Esophagus squamous epithelium (tissue), 5 donors: Measurements from ENCODE around the gene DAP. TPM values are rescaled to one million over a fixed set of nuclear protein-coding genes. Genes with fewer than 3 reads are reported as not detected.
"Not testable (repeated sequence)": the region's sequence is repeated elsewhere in the genome, so short reads cannot be mapped to it uniquely, and the experiment has no call there.

Source experiments
- DNase-seq: peaks from one replicate; lab custom pipeline; 2025; lab: John Stamatoyannopoulos, UW
- H3K27ac ChIP-seq, 4 donors: fragments of 200-600 bp; sonication (generic); one replicate each; pipeline ENCODE4 v1.5.1; 2016 to 2019; ENCODE audit warnings: mild to moderate bottlenecking in 1 of 4
- H3K27me3 ChIP-seq, 4 donors: fragments of 200-600 bp; sonication (generic); 1 replicate in 3 of 4; 2 replicates in 1 of 4; pipeline versions ENCODE4 v1.5.1 to v1.6.0; 2017 to 2021; ENCODE audit warnings: antibody characterized with exemption in 1 of 4
- H3K36me3 ChIP-seq, 3 donors: fragments of 200-600 bp; sonication (generic); one replicate each; pipeline ENCODE4 v1.5.1; 2016 to 2019
- H3K4me1 ChIP-seq, 3 donors: fragments of 200-600 bp; sonication (generic); one replicate each; pipeline ENCODE4 v1.5.1; 2017 to 2019
- H3K4me3 ChIP-seq, 4 donors: fragments of 200-600 bp; sonication (generic); 1 replicate in 3 of 4; 2 replicates in 1 of 4; pipeline ENCODE4 v1.5.1; 2016 to 2019; ENCODE audit warnings: mild to moderate bottlenecking in 2 of 4, moderate library complexity in 1 of 4
- H3K9me3 ChIP-seq, 3 donors: fragments of 200-600 bp; sonication (generic); one replicate each; pipeline ENCODE4 v1.5.1; 2016 to 2019
- POLR2A ChIP-seq, 4 donors: fragments of 450-650 bp; IDR thresholded peaks; one replicate each; pipeline ENCODE4 v1.6.1; 2017; ENCODE audit warnings: antibody characterized with exemption in 4 of 4, mild to moderate bottlenecking in 4 of 4, moderate library complexity in 3 of 4
- whole genome bisulfite sequencing, 2 donors: methylation state at CpG; one replicate each; pipeline ENCODE4 v1.1.5; 2018; 5-methylcytosine and 5-hydroxymethylcytosine counted together
- intact Hi-C: fragments of 100-400 bp; cut with DNase I; formaldehyde crosslinking; loops from one replicate; pipeline ENCODE4 v1.15.0; 2022
- total RNA-seq, 4 donors: library from RNA; depleted of rRNA; stranded (reverse); fragments of >200 nt; gene quantifications; one replicate each; pipeline ENCODE4 v1.1.0, GENCODE V29; 2016
- TF ChIP-seq, protein P1 (sequence below), 6 experiments: fragments of 450-650 bp in 4 of 6; fragments of 200-600 bp in 2 of 6; sonication (generic) in 2 of 6; IDR thresholded peaks; one replicate each; pipeline ENCODE4 v1.5.1; 2016 to 2019; ENCODE audit warnings: antibody characterized with exemption in 6 of 6, mild to moderate bottlenecking in 4 of 6, moderate library complexity in 4 of 6
- donor health status: DM: yes; HTN: yes; CAD: no.

Gene DAP
- total RNA-seq, 4 donors from 2014 or later: 15.7 to 35.5 (median 29.5) TPM

- intact Hi-C loops: no loop called here
- WGBS, 2 donors: 69 to 71% methylated on average over 5 to 6 of the region's 6 CpGs
- no peaks in the 10 kb centered on the region for H3K9me3 ChIP-seq
- no peak for DNase-seq
- H3K36me3 ChIP-seq: peaks cover 0 to 8% (median 0%) of the 10 kb centered on the region in 3 donors
- H3K4me1 ChIP-seq: no peaks in the 10 kb centered on the region
- H3K27me3 ChIP-seq: peaks cover 0 to 22% (median 0%) of the 10 kb centered on the region in 4 donors
- H3K4me3 ChIP-seq: no peak overlapping the region
- TF ChIP-seq POLR2A (IDR thresholded peaks at IDR 0.05): no peak
- TF ChIP-seq, protein P1, sequence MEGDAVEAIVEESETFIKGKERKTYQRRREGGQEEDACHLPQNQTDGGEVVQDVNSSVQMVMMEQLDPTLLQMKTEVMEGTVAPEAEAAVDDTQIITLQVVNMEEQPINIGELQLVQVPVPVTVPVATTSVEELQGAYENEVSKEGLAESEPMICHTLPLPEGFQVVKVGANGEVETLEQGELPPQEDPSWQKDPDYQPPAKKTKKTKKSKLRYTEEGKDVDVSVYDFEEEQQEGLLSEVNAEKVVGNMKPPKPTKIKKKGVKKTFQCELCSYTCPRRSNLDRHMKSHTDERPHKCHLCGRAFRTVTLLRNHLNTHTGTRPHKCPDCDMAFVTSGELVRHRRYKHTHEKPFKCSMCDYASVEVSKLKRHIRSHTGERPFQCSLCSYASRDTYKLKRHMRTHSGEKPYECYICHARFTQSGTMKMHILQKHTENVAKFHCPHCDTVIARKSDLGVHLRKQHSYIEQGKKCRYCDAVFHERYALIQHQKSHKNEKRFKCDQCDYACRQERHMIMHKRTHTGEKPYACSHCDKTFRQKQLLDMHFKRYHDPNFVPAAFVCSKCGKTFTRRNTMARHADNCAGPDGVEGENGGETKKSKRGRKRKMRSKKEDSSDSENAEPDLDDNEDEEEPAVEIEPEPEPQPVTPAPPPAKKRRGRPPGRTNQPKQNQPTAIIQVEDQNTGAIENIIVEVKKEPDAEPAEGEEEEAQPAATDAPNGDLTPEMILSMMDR (IDR thresholded peaks at IDR 0.05): no peak
- H3K27ac ChIP-seq: no peak overlapping the region
Observed at GRCh38 chr5:10645671-10646070, 115.4 kb downstream of the DAP start.

- Histone ChIP-seq H3K27me3 (peaks cover 0 to 17% (median 0%) of the 10 kb centered on the region in 4 donors), H3K27ac (no peak overlapping the region), H3K9me3 (no peaks in the 10 kb centered on the region), H3K4me1 (no peaks in the 10 kb centered on the region), H3K36me3 (peaks cover 0 to 8% (median 0%) of the 10 kb centered on the region in 3 donors), H3K4me3 (no peak overlapping the region)
- no peak for TF ChIP-seq POLR2A (IDR thresholded peaks at IDR 0.05)
- TF ChIP-seq, protein P1 (IDR thresholded peaks at IDR 0.05): no peak
- intact Hi-C loops: no loop called here
- DNase-seq: no peak
- 83 to 90% methylated on average over 2 to 3 of the region's 3 CpGs for WGBS, 2 donors
Observed at GRCh38 chr5:10645146-10645545, 115.9 kb downstream of the DAP start.

GRCh38 chr5:10644192-10644591 is 116.8 kb downstream of the DAP start:
- 70 to 79% methylated on average over 8 of the region's 9 CpGs for WGBS, 2 donors
- TF ChIP-seq, protein P1 (IDR thresholded peaks at IDR 0.05): no peak
- no peak for TF ChIP-seq POLR2A (IDR thresholded peaks at IDR 0.05)
- DNase-seq: no peak
- H3K27ac ChIP-seq: no peak overlapping the region
- H3K9me3 ChIP-seq: no peaks in the 10 kb centered on the region
- H3K4me3 ChIP-seq: no peak overlapping the region
- intact Hi-C loops: no loop called here
- no peaks in the 10 kb centered on the region for H3K4me1 ChIP-seq
- H3K27me3 ChIP-seq: peaks cover 0 to 7% (median 0%) of the 10 kb centered on the region in 4 donors
- no peaks in the 10 kb centered on the region for H3K36me3 ChIP-seq

- intact Hi-C loops: no loop called here
- H3K4me1 ChIP-seq: no peaks in the 10 kb centered on the region
- WGBS, 2 donors: 62 to 79% methylated on average over 5 to 7 of the region's 7 CpGs
Observed at GRCh38 chr5:10642367-10642766, 118.7 kb downstream of the DAP start.

GRCh38 chr5:10639846-10640368 is 121.1 kb downstream of the DAP start:
- TF ChIP-seq POLR2A (IDR thresholded peaks at IDR 0.05): no peak
- TF ChIP-seq, protein P1 (IDR thresholded peaks at IDR 0.05): no peak
- no peaks in the 10 kb centered on the region for H3K9me3 ChIP-seq
- H3K27me3 ChIP-seq: peaks cover 0 to 10% (median 0%) of the 10 kb centered on the region in 4 donors
- no peak overlapping the region for H3K27ac ChIP-seq
- WGBS, 2 donors: 96 to 98% methylated on average over 12 to 24 of the region's 48 CpGs
- no peaks in the 10 kb centered on the region for H3K36me3 ChIP-seq
- intact Hi-C loops: no loop called here
- no peak overlapping the region for H3K4me3 ChIP-seq
- H3K4me1 ChIP-seq: peaks cover 0 to 5% (median 0%) of the 10 kb centered on the region in 3 donors
- DNase-seq: no peak

More at GRCh38 chr5:10642367-10642766, 118.7 kb downstream of the DAP start:
- Histone ChIP-seq H3K36me3 (no peaks in the 10 kb centered on the region), H3K27ac (no peak overlapping the region), H3K27me3 (no peaks in the 10 kb centered on the region), H3K4me3 (no peak overlapping the region), H3K9me3 (no peaks in the 10 kb centered on the region)
- TF ChIP-seq, protein P1 (IDR thresholded peaks at IDR 0.05): no peak
- no peak for TF ChIP-seq POLR2A (IDR thresholded peaks at IDR 0.05)
- DNase-seq: no peak

DNA sequence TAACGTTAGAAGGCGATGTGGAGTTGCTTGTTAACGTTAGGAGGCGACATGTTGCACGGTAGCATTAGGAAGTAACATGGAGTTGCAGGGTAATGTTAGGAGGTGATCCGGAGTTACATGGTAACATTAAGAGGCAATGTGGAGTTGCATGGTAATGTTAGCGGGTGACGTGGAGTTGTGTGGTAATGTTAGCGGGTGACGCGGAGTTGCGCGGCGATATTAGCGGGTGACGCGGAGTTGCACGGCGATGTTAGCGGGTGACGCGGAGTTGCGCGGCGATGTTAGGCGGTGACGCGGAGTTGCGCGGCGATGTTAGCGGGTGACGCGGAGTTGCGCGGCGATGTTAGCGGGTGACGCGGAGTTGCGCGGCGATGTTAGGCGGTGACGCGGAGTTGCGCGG is 122.3 kb downstream of the DAP start:
- H3K36me3 ChIP-seq, intact Hi-C loops, DNase-seq, H3K27me3 ChIP-seq, H3K9me3 ChIP-seq, H3K27ac ChIP-seq, H3K4me3 ChIP-seq: not testable (repeated sequence)
- peaks cover 0 to 12% (median 3%) of the 10 kb centered on the region in 3 donors for H3K4me1 ChIP-seq
- 73 to 86% methylated on average over 12 to 21 of the region's 48 CpGs for WGBS, 2 donors
